ENCODE measurements around the gene ZNF521.

DNA sequence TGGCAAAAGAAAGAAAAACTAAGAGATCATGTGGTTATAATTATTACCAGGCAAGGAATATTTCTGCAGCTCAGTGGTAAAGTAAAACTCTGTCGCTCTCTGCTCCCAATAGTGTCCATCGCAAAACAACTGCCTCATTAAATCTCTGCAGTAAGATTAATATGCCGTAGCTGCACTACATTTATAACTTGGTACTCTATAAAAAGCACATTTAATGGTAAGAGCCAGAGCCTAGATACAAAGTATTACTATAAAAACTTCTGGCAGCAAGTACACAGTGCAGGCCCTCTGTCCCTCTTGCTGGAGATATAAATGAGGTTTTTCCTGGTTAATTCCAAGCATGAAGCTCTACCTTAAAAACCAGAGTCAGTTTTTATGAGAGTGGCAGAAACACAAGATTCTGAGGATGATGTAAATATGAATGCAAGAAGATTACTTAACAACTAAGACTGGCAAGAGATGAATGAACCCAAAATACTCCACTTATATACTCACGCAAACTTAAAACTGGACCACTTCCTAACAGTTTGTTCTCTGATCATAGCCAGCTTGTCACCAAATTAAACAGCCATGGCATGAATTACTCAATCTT is 25.5 kb downstream of the ZNF521 start:
- no peak for TF ChIP-seq CTCF (IDR thresholded peaks at IDR 0.05)
- no peak for TF ChIP-seq ZFX (IDR thresholded peaks at IDR 0.05; ENCODE audit: borderline replicate concordance)

Data from 22Rv1 (cell line).